Ecto neural progenitor cell (in vitro differentiated cells): ENCODE results near the gene PIWIL4.
"Not testable (repeated sequence)": the region's sequence is repeated elsewhere in the genome, so short reads cannot be mapped to it uniquely, and the experiment has no call there.

ENCODE experiments used
- DNase-seq: peaks from one replicate; pipeline ENCODE4 v3.0.0-alpha.2; 2018; ENCODE audit warnings: low spot score

PIWIL4 gene

GRCh38 chr11:94638902-94639373 is 71.8 kb downstream of the PIWIL4 start:
- no peak for DNase-seq

GRCh38 chr11:94639901-94640721 is 72.9 kb downstream of the PIWIL4 start:
- no peak for DNase-seq

- no peak for DNase-seq
Measured at GRCh38 chr11:94641167-94641761, 74.1 kb downstream of the PIWIL4 start.

- not testable (repeated sequence) for DNase-seq
Measured at GRCh38 chr11:94643186-94643585, 76.0 kb downstream of the PIWIL4 start.

GRCh38 chr11:94647926-94648325 is 80.8 kb downstream of the PIWIL4 start:
- DNase-seq: peak; percentile 28

- no peak for DNase-seq
Measured at GRCh38 chr11:94648789-94649188, 81.6 kb downstream of the PIWIL4 start.

GRCh38 chr11:94649254-94649653 is 82.1 kb downstream of the PIWIL4 start:
- peak; percentile 11 for DNase-seq

GRCh38 chr11:94649964-94650623 is 82.9 kb downstream of the PIWIL4 start:
- DNase-seq: peak; percentile 1

- peak; percentile 28 for DNase-seq
Measured at GRCh38 chr11:94650756-94651155, 83.6 kb downstream of the PIWIL4 start.

GRCh38 chr11:94652735-94653284 is 85.6 kb downstream of the PIWIL4 start:
- peak; percentile 19 for DNase-seq

- peak; percentile 5 for DNase-seq
Measured at GRCh38 chr11:94653561-94653960, 86.4 kb downstream of the PIWIL4 start.

GRCh38 chr11:94654201-94654600 is 87.0 kb downstream of the PIWIL4 start:
- DNase-seq: peak; percentile 34

GRCh38 chr11:94655291-94655690 is 88.1 kb downstream of the PIWIL4 start:
- peak; percentile 21 for DNase-seq

GRCh38 chr11:94655956-94656355 is 88.8 kb downstream of the PIWIL4 start:
- no peak for DNase-seq

GRCh38 chr11:94656968-94657367 is 89.8 kb downstream of the PIWIL4 start:
- no peak for DNase-seq

- no peak for DNase-seq
Measured at GRCh38 chr11:94657629-94658028, 90.5 kb downstream of the PIWIL4 start.

- DNase-seq: no peak
Measured at GRCh38 chr11:94658386-94658785, 91.2 kb downstream of the PIWIL4 start.

- no peak for DNase-seq
Measured at GRCh38 chr11:94658888-94659287, 91.7 kb downstream of the PIWIL4 start.

- no peak for DNase-seq
Measured at GRCh38 chr11:94661444-94661843, 94.3 kb downstream of the PIWIL4 start.

GRCh38 chr11:94662065-94662779 is 95.1 kb downstream of the PIWIL4 start:
- no peak for DNase-seq

- no peak for DNase-seq
Measured at GRCh38 chr11:94662846-94663390, 95.8 kb downstream of the PIWIL4 start.

GRCh38 chr11:94664346-94664745 is 97.2 kb downstream of the PIWIL4 start:
- DNase-seq: no peak
